Muscle layer of colon (tissue), 2 donors: ENCODE results near the gene PYDC2.

Source experiments
- H3K27ac ChIP-seq: one replicate; pipeline ENCODE4 v1.7.0; 2013; ENCODE audit warnings: low read depth, mild to moderate bottlenecking, low read length, moderate library complexity
- H3K27me3 ChIP-seq, 2 donors: one replicate each; pipeline ENCODE4 v1.7.0; 2013; ENCODE audit warnings: low read length in 2 of 2, mild to moderate bottlenecking in 2 of 2; ENCODE audit not compliant: insufficient read depth in 2 of 2, control insufficient read depth in 1 of 2
- H3K36me3 ChIP-seq: one replicate; pipeline ENCODE4 v1.7.0; 2013; ENCODE audit warnings: mild to moderate bottlenecking, low read length; ENCODE audit not compliant: insufficient read depth
- H3K4me1 ChIP-seq: one replicate; pipeline ENCODE4 v1.7.0; 2013; ENCODE audit warnings: mild to moderate bottlenecking, low read length; ENCODE audit not compliant: insufficient read depth
- H3K4me3 ChIP-seq, 2 donors: one replicate each; pipeline ENCODE4 v1.7.0; 2013; ENCODE audit warnings: low read length in 2 of 2, low read depth in 1 of 2, mild to moderate bottlenecking in 1 of 2, moderate library complexity in 1 of 2
- H3K9ac ChIP-seq: one replicate; pipeline ENCODE4 v1.7.0; 2013; ENCODE audit warnings: low read length
- H3K9me3 ChIP-seq: one replicate; pipeline ENCODE4 v1.7.0; 2013; ENCODE audit warnings: mild to moderate bottlenecking, low read length
- donor health status: abdominal sarcoma.
- donor health status: Adenocarcinoma of cecum.

PYDC2 gene

GRCh38 chr3:191431160-191431822 lies 29.7 kb upstream of the PYDC2 start:
- Histone ChIP-seq H3K27ac (no peak overlapping the region), H3K9me3 (no peaks in the 10 kb centered on the region), H3K4me1 (no peaks in the 10 kb centered on the region), H3K27me3 (no peaks in the 10 kb centered on the region), H3K4me3 (no peak overlapping the region), H3K9ac (no peak overlapping the region), H3K36me3 (no peaks in the 10 kb centered on the region)

- Histone ChIP-seq H3K27ac (no peak overlapping the region), H3K27me3 (no peaks in the 10 kb centered on the region), H3K4me1 (no peaks in the 10 kb centered on the region), H3K4me3 (no peak overlapping the region), H3K9me3 (no peaks in the 10 kb centered on the region), H3K36me3 (no peaks in the 10 kb centered on the region), H3K9ac (no peak overlapping the region)
These were observed 28.8 kb upstream of the PYDC2 start for GRCh38 chr3:191432162-191432561.

GRCh38 chr3:191434024-191434423 lies 26.9 kb upstream of the PYDC2 start:
- H3K4me1 ChIP-seq = no peaks in the 10 kb centered on the region
- no peak overlapping the region for H3K4me3 ChIP-seq
- no peak overlapping the region for H3K27ac ChIP-seq
- H3K36me3 ChIP-seq = no peaks in the 10 kb centered on the region
- no peaks in the 10 kb centered on the region for H3K27me3 ChIP-seq
- H3K9me3 ChIP-seq = no peaks in the 10 kb centered on the region
- no peak overlapping the region for H3K9ac ChIP-seq

GRCh38 chr3:191435981-191436380 lies 25.0 kb upstream of the PYDC2 start:
- H3K9ac ChIP-seq = no peak overlapping the region
- no peaks in the 10 kb centered on the region for H3K27me3 ChIP-seq
- H3K4me3 ChIP-seq = no peak overlapping the region
- H3K27ac ChIP-seq = no peak overlapping the region
- no peaks in the 10 kb centered on the region for H3K36me3 ChIP-seq
- H3K9me3 ChIP-seq = no peaks in the 10 kb centered on the region
- no peaks in the 10 kb centered on the region for H3K4me1 ChIP-seq

GRCh38 chr3:191438150-191438814 lies 22.7 kb upstream of the PYDC2 start:
- Histone ChIP-seq H3K4me1 (no peaks in the 10 kb centered on the region), H3K27ac (no peak overlapping the region), H3K9me3 (no peaks in the 10 kb centered on the region), H3K9ac (no peak overlapping the region), H3K4me3 (no peak overlapping the region), H3K36me3 (no peaks in the 10 kb centered on the region), H3K27me3 (no peaks in the 10 kb centered on the region)

GRCh38 chr3:191440532-191440931 lies 20.4 kb upstream of the PYDC2 start:
- Histone ChIP-seq H3K27me3 (no peaks in the 10 kb centered on the region), H3K4me3 (no peak overlapping the region), H3K9ac (no peak overlapping the region), H3K36me3 (no peaks in the 10 kb centered on the region), H3K4me1 (no peaks in the 10 kb centered on the region), H3K27ac (no peak overlapping the region), H3K9me3 (no peaks in the 10 kb centered on the region)

GRCh38 chr3:191441687-191442086 lies 19.3 kb upstream of the PYDC2 start:
- no peaks in the 10 kb centered on the region for H3K36me3 ChIP-seq

GRCh38 chr3:191444569-191444968 lies 16.4 kb upstream of the PYDC2 start:
- Histone ChIP-seq H3K36me3 (no peaks in the 10 kb centered on the region), H3K4me1 (no peaks in the 10 kb centered on the region), H3K27me3 (no peaks in the 10 kb centered on the region), H3K4me3 (no peak overlapping the region), H3K27ac (no peak overlapping the region), H3K9ac (no peak overlapping the region), H3K9me3 (peaks cover 3% of the 10 kb centered on the region)

More at GRCh38 chr3:191441687-191442086, 19.3 kb upstream of the PYDC2 start:
- Histone ChIP-seq H3K27me3 (no peaks in the 10 kb centered on the region), H3K4me1 (no peaks in the 10 kb centered on the region), H3K9me3 (no peaks in the 10 kb centered on the region), H3K4me3 (no peak overlapping the region), H3K27ac (no peak overlapping the region), H3K9ac (no peak overlapping the region)

GRCh38 chr3:191449256-191449655 lies 11.7 kb upstream of the PYDC2 start:
- Histone ChIP-seq H3K9me3 (peaks cover 3% of the 10 kb centered on the region), H3K36me3 (no peaks in the 10 kb centered on the region), H3K4me1 (no peaks in the 10 kb centered on the region), H3K4me3 (no peak overlapping the region), H3K27ac (no peak overlapping the region), H3K9ac (no peak overlapping the region), H3K27me3 (no peaks in the 10 kb centered on the region)

- no peak overlapping the region for H3K27ac ChIP-seq
- no peak overlapping the region for H3K4me3 ChIP-seq
- H3K9me3 ChIP-seq = no peaks in the 10 kb centered on the region
- no peaks in the 10 kb centered on the region for H3K4me1 ChIP-seq
- no peak overlapping the region for H3K9ac ChIP-seq
- H3K36me3 ChIP-seq = no peaks in the 10 kb centered on the region
- H3K27me3 ChIP-seq = no peaks in the 10 kb centered on the region
These were observed 5.6 kb upstream of the PYDC2 start for GRCh38 chr3:191455257-191455952.

GRCh38 chr3:191460360-191460759 lies 603 bp upstream of the PYDC2 start:
- H3K27ac ChIP-seq = no peak overlapping the region
- no peak overlapping the region for H3K9ac ChIP-seq
- no peaks in the 10 kb centered on the region for H3K4me1 ChIP-seq
- no peak overlapping the region for H3K4me3 ChIP-seq
- no peaks in the 10 kb centered on the region for H3K9me3 ChIP-seq
- H3K27me3 ChIP-seq = no peaks in the 10 kb centered on the region
- no peaks in the 10 kb centered on the region for H3K36me3 ChIP-seq
